GM21447 (cell line): ENCODE results near the gene ZBTB16.

Source experiments
- ATAC-seq: cut with Tn5 transposase; IDR thresholded peaks from one replicate; pipeline ENCODE4 v1.9.1; 2021; ENCODE audit not compliant: unreplicated experiment

Gene ZBTB16

GRCh38 chr11:114147375-114148012 lies 88.0 kb downstream of the ZBTB16 start:
- no peak for ATAC-seq

- ATAC-seq: no peak
Measured at GRCh38 chr11:114148013-114148382, 88.5 kb downstream of the ZBTB16 start.

DNA sequence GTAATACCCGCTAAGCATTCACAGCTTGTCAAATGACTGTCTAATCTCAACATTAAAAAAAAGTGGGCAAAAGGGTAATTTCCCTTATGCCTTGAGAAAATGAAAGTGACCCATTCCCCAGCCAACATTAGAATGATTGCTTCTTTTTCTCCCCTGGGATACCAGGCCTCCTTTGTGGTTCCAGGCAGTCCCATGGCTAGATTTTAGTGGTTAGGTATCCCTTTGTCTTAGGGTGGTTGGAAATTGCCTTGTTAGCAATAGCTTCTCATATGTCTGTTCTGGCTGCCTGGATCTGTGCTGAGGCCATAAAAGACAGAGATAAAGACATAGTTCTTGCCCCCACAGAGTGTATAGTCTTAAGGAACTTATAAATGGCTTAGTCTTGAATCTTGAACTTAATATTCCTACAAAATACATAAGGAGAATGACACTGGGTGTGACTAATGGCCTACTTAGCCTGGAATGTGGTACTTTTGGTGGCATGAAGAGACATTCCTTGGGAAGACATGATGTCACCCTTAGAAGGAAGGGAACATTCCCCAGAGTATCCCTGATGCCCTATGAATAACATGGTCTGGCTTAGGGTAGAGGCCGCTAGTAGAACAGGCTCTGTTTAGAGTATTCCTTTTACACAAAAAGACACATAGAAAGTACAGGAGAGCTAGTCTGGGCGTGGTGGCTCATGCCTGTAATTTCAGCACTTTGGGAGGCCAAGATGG lies 90.3 kb downstream of the ZBTB16 start:
- no peak for ATAC-seq

DNA sequence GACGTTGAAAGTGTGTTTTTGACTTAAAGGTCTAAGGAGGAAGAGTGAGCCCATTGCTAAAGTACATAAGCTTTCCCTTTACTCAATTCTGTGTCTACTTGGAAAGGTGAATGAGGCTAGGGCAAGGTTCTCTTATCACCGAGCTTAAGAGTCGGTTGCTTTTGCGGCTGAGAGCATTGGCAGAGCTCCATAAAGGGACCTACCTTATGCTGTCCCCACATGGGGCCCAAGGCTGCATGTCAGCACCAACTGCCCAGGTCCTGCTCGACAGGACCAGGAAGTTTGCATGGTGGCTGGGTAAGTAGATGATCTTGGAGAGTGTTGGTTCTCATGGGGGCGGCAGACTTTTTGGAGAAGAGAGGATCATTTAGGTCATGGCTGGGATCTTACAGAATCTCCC lies 91.2 kb downstream of the ZBTB16 start:
- no peak for ATAC-seq

DNA sequence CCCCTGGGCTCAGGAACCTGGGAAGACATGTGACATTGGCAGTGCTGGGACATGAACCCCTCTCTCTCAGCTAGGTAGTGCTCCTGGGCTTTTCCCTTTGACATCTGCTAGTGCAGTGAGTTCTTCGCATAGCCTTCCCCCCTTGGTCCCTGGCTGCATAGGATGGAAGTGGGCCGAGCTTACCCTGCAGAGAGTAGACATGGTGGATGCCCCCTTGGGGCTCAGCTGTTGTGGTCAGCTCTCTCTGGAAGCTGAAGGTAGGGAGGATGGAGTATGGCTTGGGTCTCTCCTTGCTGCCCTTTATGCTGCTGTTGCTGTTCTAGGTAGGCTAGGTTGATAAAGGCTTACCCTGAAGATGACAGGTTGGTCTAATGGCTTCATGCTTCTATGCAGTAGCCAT lies 92.1 kb downstream of the ZBTB16 start:
- ATAC-seq: no peak

- no peak for ATAC-seq
Measured at GRCh38 chr11:114152162-114152561, 92.7 kb downstream of the ZBTB16 start.

- ATAC-seq: no peak
Measured at GRCh38 chr11:114152785-114153184, 93.3 kb downstream of the ZBTB16 start.

GRCh38 chr11:114153224-114153623 lies 93.7 kb downstream of the ZBTB16 start:
- ATAC-seq: no peak

- no peak for ATAC-seq
Measured at GRCh38 chr11:114154271-114155047, 94.9 kb downstream of the ZBTB16 start.

GRCh38 chr11:114155116-114155515 lies 95.6 kb downstream of the ZBTB16 start:
- ATAC-seq: no peak

GRCh38 chr11:114156131-114156581 lies 96.6 kb downstream of the ZBTB16 start:
- ATAC-seq: no peak

DNA sequence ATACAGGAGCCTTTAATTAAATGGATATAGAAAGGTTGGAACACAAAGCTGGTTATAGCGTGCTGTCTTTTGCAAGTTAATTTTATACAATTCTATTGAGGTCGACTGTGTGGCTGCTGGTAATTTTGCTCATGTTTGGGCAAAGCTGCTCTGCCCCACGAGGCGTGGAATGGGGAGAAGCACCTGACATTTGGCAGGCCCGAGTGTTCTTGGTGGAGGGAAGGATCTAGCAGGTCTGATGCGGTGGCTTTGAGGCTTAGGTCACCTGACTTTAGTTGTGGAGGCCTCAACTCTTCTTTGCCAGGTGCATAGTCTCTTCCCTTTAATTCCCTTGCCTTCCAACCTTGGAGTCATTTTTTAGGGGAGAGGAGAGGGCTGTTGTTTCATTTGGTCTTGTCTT lies 97.3 kb downstream of the ZBTB16 start:
- ATAC-seq: no peak

DNA sequence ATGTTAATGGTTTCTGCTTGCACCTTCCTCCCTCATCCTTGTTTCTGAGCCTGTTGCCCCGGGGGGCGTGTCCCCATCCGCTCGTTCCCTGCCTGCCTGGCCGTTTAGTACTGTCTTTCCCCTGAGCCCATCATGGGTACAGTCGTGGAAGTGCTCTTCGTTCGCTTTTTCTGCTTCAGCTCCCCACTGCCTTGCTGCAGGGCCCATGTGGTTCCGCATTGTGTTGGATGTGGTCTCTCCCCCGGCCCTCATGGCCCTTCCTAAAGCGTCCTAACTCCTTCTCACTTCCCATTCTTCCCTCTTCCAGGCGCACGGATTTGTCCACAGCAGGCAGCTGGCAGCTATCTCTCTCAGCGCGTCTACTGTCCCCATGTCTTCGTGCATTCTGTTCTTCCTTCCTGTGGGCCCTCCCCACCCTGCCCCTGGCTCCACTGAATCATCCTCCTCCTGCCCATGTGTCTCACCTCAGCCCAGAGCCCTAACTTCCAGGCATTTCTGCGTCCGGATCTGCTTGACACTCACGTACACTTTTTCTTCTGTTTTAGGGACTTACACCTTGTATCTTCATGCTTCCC lies 98.1 kb downstream of the ZBTB16 start:
- no peak for ATAC-seq

- ATAC-seq: no peak
Measured at GRCh38 chr11:114158421-114158820, 98.9 kb downstream of the ZBTB16 start.

- no peak for ATAC-seq
Measured at GRCh38 chr11:114158886-114159285, 99.4 kb downstream of the ZBTB16 start.

- no peak for ATAC-seq
Measured at GRCh38 chr11:114159320-114159719, 99.8 kb downstream of the ZBTB16 start.

DNA sequence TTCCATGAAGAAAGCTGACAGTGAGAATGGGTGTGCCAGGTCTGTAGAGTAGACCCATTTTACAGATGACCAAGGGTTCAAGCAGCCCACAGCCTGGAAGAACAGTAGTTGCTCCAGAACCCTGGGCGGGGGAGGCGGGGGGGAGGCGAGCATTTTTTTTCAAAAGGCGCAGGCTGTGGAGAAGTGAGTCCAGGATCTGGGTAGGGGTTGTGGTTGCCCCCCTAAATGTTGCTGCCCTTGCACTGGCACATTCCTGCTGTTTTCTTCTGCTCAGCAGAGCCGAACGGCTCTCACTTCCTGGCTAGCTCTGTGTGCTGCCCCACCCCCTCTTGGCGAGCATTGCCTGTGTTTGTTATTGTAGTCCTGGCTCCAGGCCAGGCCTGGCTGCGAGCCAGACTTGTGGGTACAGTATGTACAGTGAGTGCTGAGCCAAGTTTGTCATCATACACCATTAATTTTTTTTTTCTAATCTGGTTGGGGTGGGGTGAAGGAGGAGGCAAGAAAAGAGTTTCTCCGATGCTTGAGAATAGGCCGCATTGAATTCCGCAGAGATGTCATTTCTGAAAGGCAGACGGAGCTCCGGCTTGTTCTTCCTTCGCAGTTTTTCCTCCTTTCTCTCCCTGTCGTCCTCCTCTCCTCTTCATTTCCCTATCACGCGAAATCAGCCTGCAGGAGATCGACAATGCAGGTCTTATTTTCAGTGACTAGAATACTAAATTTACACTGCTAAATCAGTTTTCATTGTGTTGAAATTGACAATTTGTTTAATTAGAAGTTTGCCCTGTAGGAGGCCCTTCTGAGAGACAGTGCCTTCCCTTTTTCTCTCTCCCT lies 100.5 kb downstream of the ZBTB16 start:
- ATAC-seq: peak; percentile 77

DNA sequence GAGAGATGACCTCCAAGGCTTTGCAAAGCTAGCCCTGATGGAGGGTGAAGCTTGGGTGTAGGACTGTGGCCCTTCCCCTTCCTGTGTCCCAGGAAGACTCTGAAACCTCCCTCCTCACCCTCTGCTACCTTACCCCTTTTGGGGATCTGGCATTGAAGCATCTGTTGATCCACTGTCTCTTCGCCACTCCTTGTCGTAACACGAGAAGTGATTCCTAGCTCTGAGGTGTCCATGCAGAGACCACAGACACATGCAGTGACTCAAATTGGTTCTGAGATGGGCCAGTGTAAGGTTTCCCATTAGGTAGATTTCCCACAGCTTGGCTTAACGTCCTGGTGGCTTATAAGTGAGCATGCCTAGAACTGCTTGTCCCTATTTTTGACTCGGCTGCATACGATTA lies 101.4 kb downstream of the ZBTB16 start:
- ATAC-seq: no peak

DNA sequence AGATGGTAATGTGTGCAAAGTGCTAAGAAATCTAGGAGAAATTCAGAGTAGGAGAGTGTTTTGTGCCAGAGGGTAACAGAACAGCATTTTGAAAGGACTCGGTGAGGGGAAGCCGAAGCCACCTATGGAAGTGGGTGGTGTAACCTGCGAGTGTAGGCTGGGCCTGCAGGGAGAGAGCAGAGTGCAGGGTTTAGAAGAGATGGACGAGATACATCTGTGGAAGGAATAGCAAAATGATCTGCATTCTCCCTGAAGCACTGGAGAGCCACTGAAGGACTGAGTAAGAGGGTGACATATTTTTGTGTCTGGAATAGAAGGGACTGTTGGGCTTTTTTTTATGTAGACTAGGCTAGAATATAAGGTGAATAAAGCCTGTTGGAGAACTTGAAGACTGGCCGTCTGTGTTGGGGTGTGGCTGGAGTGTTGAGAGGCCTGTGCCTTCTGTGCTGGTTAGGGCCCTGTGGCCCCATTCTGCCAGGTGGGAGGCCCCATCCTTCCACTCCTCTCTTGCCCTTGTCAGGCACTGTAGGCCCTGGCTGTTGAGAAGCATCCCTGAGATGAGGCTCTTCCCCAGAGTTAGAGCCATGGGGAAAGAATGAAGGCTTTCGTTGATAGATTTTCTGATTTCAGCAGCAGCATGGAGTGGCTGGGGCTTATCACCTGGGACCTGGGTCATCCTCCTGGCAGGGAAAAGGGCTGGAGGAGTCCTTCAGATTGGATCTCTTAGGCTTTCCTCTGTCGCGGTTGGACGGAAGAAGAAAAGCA lies 102.2 kb downstream of the ZBTB16 start:
- ATAC-seq: no peak

- no peak for ATAC-seq
Measured at GRCh38 chr11:114162719-114163123, 103.2 kb downstream of the ZBTB16 start.
